Stimulated activated CD4-positive, alpha-beta T cell treated with anti-CD3 and anti-CD28 coated beads, TNF-alpha, amount 100 ng/mL, for 48 hours (primary cell): ENCODE measurements around the gene CCDC38.

ENCODE experiments used
- DNase-seq, 3 donors: peaks; one replicate each; pipeline ENCODE4 v3.0.0-alpha.2; 2020; ENCODE audit warnings: low read depth in 3 of 3

CCDC38 gene

DNA sequence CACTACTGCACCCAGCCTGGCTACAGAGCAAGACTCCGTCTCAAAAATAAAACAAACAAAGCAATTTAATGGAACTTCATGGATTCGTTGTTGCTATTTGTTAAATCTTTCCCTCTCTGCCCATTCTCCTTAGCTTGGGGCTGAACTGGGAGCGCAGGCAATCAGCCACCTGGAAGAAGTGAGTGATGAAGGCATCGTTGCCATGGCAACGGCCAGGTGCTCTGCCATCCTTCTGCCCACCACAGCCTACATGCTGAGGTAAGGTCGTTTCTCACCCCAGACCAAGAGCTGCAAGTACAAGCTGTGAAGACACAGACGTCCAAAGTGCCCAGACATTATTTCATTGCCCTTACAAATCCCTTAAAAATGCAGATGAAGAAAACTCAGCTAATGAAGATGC lies 19.8 kb upstream of the CCDC38 start:
- no peak for DNase-seq

DNA sequence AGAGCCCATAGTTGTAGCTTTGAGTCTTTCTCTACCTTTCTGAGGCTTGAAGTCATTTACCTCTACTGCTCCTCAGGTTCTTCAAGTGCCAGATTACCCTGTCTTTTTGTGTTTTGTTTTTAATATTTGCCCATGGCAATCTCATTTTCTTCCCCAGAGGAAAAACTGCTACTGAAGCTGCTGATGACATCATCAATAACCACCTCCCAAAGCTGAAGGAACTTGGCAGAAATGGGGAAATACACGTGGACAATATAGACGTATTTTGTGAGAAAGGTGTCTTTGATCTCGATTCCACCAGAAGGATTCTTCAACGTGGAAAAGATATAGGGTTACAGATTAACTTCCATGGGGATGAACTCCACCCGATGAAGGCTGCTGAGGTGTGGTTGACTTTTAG lies 17.8 kb upstream of the CCDC38 start:
- no peak for DNase-seq

DNA sequence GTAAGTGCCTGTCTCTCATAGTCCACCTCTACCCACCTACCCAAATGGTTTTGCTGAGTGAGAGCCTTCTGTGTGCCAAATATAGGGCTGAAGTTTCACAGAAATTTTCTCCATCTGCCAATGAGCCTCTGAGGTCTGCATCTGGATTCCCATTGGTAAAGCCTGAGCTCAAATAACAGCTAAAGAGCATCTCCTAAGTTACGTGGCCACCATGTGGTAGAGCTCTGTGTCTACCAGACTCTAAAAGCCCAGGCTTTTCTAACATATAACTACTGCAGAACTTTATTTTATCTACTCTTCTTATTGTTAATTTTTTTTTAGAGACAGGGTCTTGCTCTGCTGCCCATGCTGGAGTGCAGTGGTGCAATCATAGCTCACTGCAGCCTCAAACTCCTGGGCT lies 16.7 kb upstream of the CCDC38 start:
- DNase-seq = no peak

DNA sequence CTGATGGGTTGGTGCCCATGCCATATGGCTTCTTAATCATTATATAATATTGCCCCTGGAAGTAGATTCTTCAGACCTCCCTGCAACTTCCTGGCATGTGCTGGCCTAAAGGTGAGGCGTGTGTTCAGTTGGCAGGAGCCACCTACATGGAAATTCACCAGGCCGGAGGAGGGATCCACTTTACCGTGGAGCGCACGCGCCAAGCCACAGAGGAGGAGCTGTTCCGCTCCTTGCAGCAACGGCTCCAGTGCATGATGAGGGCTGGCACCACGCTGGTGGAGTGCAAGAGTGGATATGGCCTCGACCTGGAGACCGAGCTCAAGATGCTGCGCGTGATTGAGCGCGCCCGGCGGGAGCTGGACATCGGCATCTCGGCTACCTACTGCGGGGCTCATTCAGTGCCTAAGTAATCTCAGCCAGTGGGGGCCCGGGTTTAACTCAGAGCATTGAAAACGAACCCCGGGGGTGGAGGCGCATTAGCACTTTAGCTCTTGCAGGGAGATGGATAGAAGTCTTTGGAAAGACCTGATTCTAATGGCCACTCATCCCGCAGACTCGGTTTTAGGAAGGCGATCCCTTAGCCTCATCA lies 14.2 kb upstream of the CCDC38 start:
- DNase-seq = no peak

DNA sequence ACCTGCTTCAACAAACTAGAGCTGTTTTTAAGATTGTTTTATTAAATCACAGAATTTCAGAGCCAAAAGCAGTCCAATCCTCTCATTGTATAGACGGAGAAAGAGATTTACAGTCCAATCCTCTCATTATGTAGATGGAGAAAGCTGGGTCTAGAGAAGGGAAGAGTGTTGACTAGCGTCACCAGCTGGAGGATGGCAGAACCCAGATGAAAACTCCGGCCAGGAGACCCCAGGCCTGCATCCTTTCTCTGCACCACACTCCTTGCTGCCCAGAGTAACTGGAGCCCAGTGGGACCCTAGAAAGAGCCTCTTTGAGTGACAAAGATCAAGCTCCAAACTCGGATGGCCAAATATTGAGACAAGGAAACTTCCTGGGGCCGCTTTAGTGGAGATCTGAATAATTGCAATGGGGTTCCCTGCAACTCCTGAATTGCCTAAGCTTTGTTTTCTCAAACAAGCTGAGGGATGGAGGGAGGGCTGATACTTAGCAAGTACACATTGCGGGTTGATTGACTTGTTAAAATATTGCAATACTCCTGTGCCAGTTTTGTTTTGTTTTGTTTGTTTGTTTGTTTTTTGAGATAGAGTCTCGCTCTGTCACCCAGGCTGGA lies 13.2 kb upstream of the CCDC38 start:
- no peak for DNase-seq

DNA sequence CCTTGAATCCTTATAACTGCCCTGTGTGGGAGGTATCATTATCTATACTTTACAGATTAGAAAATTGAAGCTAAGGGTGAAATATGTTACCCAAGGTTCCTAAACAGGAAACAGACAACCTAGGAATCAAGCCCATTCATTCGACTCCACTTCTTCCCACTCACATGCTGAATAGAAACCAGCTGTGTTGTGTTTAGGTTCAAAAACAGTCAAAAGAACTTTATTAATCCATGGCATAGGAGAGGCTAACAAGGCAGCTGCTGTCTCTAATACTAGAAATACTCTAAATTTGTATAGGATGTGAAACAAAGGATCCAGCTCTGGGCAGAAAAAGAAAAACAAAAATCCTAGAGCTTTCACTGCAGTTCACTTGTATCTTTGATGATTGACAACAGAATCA lies 10.6 kb upstream of the CCDC38 start:
- no peak for DNase-seq

DNA sequence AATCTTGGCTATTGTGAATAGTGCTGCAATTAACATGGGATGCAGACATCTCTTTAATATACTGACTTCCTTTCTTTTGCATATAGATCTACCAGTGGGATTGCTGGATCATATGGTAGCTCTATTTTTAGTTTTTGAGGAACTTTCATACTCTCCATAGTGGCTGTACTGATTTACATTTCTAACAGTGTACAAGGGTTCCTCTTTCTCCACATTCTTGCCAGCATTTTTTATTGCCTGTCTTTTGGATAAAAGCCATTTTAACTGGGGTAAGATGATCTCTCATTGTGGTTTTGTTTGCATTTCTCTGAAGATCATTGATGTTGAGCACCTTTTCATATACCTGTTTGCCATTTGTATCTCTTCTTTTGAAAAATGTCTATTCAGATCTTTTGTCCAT lies 9.1 kb upstream of the CCDC38 start:
- no peak for DNase-seq

DNA sequence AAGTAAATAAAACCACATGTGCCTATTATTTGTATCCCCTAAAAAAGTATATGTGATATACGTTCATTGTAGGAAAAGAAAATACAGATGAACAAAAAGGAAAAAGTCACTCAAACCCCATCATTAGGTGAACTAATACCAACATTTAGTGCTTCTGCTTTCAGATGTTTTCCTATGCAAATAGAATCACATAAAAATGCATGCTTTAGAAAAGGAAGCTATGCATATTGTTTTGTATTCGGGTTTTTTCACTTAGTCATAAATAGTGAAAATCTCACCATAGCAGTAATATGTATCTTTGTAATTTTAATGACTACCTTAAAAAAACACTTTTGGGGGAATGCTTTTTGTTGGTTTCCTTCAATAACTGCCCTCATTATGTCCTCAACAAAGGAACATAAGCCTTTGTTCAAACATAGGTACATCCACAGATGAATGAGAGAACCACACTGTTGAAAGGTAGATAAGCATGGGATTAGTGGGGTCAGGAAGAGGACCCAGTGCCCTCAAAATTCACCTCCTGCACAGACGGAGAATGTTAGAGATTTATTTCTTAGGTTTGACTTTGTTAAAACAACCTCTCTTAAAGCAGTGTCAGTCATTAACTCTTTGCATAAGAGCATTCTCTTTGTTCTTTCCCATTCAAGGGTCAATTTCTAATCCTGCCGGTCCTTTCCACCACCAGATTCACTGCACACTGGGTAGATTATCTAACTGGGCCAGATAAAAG lies 7.2 kb upstream of the CCDC38 start:
- no peak for DNase-seq

DNA sequence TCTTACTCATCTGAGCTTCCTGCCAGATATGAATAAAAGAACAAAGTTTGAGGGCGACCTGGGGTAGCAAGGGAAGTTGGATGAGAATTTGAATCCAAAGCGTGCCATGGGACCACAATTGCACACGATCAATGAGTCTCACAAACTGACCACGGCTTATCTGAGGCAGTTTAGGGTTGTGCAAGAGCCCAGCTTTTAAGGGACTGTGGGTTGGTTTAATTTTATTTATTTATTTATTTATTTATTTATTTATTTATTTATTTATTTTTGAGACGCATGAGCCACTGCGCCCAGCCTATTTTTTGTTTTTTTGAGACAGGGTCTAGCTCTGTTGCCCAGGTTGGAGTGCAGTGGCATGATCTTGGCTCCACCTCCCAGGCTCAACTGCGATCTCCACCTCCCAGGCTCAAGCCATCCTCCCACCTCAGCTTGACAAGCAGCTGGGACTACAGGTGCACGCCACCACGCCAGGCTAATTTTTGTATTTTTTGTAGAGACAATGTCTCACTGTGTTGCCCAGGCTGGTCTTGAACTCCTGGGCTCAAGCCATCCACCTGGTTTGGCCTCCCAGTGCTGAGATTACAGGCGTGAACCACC lies 1.8 kb upstream of the CCDC38 start:
- DNase-seq = no peak

DNA sequence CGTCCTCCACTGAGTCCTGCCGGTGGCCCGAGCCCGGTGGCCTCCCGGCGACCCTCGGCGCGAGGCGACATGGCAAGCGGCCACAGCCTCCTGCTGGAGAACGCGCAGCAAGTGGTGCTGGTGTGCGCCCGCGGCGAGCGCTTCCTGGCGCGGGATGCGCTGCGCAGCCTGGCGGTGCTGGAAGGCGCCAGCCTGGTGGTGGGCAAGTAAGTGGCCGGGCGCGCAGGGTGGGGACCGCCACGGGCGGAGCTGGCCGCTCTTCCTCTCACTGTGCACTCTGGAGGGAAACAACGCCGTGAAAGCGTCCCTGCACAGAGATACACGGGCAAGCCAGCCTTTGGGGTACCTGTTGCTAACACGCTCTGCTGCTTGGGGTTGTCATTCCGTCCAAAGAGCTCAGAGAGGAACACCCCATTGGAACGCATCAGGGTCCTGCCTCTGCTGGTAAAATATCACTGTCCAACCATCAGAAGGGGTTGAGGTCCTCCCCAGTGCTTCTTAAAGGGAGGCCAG lies 972 bp upstream of the CCDC38 start, which contains the start of gene AMDHD1:
Gene AMDHD1 (plus strand): TSS at position 2 of the 513 bp plus-strand sequence. CDS start 68 bp downstream, at position 70.
- DNase-seq = peak; percentile 26 to 51 (median 35)

DNA sequence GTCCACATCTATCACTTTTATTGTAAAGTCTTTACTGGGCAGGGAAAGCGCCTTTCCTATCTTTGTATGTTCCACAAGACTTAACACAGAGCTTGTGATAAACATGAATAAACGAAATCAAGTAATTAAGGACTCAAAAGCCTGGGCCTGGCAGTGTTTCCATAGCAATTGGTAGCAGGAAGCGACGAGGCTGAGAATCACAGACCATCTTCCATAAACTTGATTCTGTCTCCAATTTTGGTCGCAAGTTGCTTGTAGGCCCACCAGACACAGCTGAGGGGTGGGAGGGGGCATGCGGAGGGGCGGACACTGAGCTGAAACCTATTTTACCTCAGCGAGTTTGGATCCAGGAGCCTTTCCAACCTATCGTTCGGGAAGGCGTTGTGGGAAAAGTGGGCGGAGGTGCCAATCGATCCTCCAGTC lies 302 bp downstream of the CCDC38 start:
- peak in 1 of 3 donors; percentile 2 for DNase-seq

DNA sequence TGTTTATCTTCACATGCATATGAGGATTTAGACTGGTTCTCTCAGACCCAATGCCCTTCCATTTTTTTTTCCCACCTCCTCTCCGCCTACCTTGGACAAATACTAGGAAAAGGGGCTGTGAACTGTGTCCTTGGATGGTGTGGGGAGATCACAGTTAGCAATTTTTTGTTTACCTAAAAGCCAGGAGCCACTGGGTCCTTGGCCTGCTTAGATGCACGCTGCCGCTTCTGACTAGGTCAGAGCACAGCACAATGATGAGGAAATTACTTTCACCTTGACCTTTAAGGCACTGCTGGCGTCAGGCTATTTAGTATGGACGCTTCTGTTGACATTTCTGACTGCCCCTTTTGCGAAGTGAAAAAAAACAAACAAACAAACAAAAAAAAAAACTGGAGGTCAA lies 1.9 kb downstream of the CCDC38 start:
- DNase-seq = no peak

DNA sequence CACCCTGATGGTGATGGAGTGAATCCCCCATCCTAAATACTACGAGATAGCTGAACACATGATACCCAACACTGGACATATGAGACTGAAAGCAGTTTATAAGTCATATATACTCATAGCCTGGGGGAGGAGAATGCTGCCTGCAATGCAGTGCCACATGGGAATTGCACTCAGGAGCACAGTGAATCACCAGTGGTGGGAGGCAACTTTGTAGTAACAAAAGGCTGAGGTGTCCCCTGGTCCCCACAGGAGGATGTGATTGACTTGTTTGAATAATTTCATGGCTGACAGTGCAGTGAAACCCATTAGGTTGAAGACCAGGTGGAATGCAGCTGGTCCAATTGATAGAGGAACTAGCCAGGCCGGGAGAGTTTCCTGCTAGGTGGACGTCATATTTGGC lies 20.2 kb downstream of the CCDC38 start:
- DNase-seq = no peak

DNA sequence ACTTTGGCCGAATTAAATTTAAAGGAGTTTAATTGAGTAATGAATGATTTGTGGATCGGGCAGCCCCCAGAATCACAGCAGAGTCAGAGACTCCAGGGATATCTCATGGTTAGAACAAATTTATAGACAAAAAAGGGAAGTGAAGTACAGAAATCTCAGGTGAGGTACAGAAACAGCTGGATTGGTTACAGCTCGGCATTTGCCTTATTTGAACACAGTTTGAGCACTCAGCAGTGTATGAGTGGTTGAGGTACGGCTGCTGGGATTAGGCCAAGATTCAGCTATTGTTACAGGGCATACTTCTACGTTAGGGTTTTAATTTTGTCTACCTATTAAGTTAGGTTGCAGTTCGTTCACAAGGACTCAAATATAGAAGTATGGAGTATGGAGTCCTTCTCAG lies 23.3 kb downstream of the CCDC38 start:
- DNase-seq = no peak

DNA sequence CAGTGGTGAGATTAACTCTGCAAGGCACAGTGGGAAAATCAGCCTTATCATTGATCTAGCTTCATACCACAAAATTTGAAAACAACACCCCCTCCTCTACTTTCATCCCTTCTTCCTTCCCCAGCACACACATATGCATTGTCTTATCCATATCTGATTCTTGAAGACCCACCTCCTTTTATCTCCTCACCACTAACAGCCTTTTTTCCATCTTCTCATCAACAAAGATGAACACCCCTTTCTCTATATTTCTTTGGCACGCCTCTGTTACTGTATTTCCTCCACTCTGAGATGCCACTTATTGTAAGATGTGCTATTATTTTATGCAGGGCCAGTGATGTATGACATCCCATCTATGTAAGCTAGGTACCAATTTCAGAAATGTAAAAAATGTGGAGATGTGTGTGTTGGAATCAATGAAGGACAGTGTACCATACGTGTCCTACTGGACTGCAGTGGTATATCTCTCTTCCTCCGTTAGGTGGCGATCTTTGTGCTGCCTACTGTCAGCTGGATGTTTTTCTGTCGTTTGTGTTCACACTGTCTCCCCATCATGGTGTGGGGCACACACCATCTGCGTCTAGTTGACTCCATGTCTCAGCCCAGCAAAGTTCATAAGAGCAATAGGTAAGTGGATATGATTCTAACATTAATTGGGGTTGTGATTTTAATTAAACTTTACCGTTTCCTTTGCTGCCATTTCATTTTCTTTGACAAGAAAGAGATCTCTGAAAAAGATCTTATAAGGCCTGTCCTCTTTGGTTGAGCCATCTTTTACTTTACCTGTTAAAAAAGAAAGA lies 24.0 kb downstream of the CCDC38 start:
- DNase-seq = peak in 1 of 3 donors; percentile 40

DNA sequence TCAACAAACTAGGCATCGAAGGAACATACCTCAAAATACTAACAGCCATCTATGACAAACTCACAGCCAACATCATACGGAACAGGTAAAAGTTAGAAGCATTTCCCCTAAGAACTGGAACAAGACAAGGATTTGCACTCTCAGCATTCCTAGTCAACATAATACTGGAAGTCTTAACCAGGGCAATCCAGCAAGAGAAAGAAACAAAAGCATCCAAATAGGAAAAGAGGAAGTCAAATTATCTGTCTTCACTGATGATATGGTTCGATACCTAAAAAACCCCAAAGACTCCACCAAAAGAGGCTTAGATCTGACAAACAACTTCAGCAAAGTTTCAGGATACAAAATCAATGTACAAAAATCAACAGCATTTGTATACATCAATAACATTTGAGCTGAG lies 32.5 kb downstream of the CCDC38 start:
- DNase-seq = no peak

DNA sequence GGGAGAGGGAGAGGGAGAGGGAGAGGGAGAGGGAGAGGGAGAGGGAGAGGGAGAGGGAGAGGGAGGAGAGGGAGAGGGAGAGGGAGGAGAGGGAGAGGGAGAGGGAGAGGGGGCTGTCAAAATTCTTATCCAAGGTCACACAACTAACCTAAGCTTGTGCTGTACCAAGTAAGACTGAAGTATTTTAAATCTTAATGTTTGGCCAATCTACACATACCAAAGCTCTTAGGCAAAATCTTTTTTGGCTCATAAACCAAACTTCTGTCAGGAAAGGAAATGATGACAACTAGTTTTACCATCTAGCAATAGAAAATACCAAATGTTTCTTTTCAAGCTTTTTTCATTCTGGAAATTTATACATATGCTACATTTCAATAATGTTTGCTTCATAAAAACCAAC lies 33.8 kb downstream of the CCDC38 start:
- DNase-seq = no peak

DNA sequence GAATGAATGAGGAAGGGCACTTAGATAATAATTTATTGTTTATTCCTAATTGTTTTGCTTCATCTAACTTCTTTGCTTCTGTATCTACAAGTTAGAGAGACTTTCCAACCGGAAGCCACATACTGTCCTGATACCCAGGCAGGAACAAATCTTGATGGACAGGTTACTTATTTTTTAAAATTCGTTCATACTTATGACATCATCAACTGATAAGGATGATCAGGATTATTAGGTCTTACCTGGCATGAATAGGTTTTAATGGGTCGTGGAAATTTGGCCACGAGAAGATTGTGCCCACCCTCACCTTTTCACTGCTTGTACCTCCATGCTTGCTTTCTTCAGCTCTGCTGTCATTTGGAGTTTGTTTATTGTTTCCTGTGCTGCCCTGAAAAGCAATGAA lies 44.3 kb downstream of the CCDC38 start:
- DNase-seq = no peak

DNA sequence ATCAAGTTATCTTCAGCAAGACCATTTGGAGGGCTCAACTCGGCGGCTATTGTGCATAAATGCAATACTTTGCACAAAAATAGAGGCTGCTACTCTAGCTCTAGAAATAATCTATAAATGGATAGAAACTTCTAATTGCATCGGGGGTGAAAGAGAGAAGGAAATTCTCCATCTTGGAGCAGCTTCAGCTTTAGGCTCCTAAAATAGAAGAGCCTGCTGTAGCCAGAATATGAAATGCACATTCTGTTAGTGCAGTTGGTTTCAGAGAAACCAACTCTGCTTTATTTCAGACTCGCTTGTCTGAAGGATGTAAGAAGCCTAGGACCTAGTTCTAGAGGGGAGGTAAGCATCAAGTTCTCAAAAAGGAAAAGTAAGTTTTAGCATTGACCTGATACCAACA lies 45.6 kb downstream of the CCDC38 start:
- DNase-seq = no peak

DNA sequence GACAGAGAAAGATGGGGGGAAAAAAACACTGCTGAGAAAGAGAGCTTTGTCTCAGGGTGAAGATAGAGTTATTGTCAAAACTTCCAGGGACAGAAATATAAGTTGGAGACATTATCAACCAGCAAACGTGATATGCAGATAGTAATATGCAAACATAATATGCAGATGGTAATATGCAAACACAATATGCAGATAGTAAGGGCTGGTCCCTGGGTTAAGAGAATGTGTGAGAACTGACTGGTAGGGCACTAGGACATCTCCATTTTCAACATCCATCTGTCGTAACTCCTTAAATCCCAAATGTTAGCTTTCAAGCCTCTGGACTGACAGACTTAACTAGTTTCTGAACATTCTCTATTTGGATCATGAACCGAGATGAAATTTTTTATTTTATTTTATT lies 51.5 kb downstream of the CCDC38 start:
- no peak for DNase-seq

DNA sequence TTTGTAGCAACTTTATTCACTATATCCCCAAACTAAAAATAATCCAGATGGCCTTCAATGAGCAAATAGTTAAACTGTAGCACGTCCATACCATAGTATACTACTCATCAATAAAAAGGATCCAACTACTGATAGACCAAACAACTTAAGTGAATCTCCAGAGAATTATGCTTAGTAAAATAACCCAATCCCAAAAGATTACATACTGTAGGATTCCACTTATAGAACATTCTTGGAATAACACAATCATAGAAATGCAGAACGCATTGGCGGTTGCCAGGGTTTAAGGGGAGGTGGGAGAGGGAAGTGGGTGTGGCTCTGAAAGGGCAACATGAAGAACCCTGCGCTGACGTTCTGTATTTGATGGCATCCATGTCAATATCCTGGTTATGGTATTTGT lies 55.1 kb downstream of the CCDC38 start:
- no peak for DNase-seq

DNA sequence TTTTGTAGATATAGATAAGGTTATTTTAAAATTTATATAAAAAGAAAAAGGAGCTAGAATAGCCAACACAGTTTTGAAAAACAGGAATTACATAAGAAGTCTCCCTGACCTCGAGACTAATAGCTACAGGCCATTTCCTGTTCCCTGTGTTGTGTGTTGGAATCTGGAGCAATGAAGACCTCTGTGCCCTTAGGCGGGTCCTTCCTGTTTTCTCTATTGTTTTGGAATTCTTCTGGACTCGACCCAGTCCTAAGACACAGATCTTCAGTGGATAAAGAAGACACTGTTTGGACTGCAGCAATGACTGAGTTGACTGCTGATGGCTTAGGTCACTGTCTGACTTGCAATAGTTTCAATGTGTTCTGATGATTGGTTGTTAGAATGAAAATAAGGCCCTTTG lies 57.4 kb downstream of the CCDC38 start:
- DNase-seq = no peak
